OCI-LY7 (cell line): Measurements from ENCODE around the gene CNDP2.

Experiments used
- CTCF ChIP-seq: fragments of 200-600 bp; sonication (generic); conservative IDR thresholded peaks from 2 replicates; pipeline ENCODE4 v1.5.1; 2014; ENCODE audit warnings: mild to moderate bottlenecking, antibody characterized with exemption, low read length, moderate library complexity, mixed read lengths
- EZH2phosphoT487 ChIP-seq: fragments of 200-600 bp; sonication (generic); IDR thresholded peaks from 2 replicates; pipeline ENCODE4 v1.6.1; 2018; ENCODE audit warnings: low read depth, borderline replicate concordance, mild to moderate bottlenecking, mixed run types, antibody characterized with exemption, low read length, moderate library complexity, mixed read lengths

- TF ChIP-seq CTCF, result no peak
- no peak for TF ChIP-seq EZH2phosphoT487
Observed at GRCh38 chr18:74551452-74551851, 55.3 kb downstream of the CNDP2 start.
